ENCODE results near the gene HPF1. TPM values are rescaled to one million over a fixed set of nuclear protein-coding genes. Genes with fewer than 3 reads are reported as not detected.

Gene HPF1
- total RNA-seq, 6 experiments from 2014 or later, result 6.9 to 27.0 (median 10.1) TPM

DNA sequence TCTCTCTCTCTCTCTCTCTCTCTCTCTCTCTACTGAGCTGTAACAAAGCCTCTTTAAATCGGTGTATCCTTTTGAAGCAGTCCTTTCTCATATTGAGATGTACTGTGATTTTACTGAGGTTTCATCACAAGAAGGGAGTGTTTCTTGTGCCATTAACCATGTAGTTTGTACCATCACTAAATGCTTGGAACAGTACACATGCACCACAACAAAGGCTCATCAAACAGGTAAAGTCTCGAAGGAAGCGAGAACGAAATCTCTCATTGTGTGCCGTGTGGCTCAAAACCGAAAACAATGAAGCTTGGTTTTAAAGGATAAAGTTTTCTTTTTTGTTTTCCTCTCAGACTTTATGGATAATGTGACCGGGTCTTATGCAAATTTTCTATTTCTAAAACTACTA lies 37.2 kb downstream of the HPF1 start:
- no peak for ATAC-seq

GRCh38 chr4:169716677-169717076 lies 41.1 kb downstream of the HPF1 start:
- no peak for TF ChIP-seq POLR2A (IDR thresholded peaks at IDR 0.05)
- TF ChIP-seq, protein P1, sequence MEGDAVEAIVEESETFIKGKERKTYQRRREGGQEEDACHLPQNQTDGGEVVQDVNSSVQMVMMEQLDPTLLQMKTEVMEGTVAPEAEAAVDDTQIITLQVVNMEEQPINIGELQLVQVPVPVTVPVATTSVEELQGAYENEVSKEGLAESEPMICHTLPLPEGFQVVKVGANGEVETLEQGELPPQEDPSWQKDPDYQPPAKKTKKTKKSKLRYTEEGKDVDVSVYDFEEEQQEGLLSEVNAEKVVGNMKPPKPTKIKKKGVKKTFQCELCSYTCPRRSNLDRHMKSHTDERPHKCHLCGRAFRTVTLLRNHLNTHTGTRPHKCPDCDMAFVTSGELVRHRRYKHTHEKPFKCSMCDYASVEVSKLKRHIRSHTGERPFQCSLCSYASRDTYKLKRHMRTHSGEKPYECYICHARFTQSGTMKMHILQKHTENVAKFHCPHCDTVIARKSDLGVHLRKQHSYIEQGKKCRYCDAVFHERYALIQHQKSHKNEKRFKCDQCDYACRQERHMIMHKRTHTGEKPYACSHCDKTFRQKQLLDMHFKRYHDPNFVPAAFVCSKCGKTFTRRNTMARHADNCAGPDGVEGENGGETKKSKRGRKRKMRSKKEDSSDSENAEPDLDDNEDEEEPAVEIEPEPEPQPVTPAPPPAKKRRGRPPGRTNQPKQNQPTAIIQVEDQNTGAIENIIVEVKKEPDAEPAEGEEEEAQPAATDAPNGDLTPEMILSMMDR (IDR thresholded peaks at IDR 0.05), result no peak
- WGBS (ENCODE audit: insufficient coverage, low coverage, low lambda C conversion rate, missing lambda C conversion rate), result 92% methylated on average over 1 of the region's 1 CpG
- ATAC-seq (no peak), DNase-seq (no peak)
- no peaks in the 10 kb centered on the region for H3K9me3 ChIP-seq
- intact Hi-C loops (cut with DNase I), result no loop called here
- no peak overlapping the region for H3K4me3 ChIP-seq
- peaks cover 0 to 14% (median 7%) of the 10 kb centered on the region in 4 donors for H3K36me3 ChIP-seq
- no peaks in the 10 kb centered on the region for H3K4me1 ChIP-seq
- no peaks in the 10 kb centered on the region for H3K27me3 ChIP-seq
- no peak overlapping the region for H3K27ac ChIP-seq

More for the DNA sequence above, 37.2 kb downstream of the HPF1 start:
- Histone ChIP-seq H3K4me1 (no peaks in the 10 kb centered on the region), H3K9me3 (no peaks in the 10 kb centered on the region), H3K4me3 (no peak overlapping the region), H3K27me3 (no peaks in the 10 kb centered on the region), H3K36me3 (peaks cover 0 to 3% (median 1%) of the 10 kb centered on the region in 4 donors), H3K27ac (no peak overlapping the region)
- DNase-seq, result no peak
- 89% methylated on average over 7 of the region's 7 CpGs for WGBS (ENCODE audit: insufficient coverage, low coverage, low lambda C conversion rate, missing lambda C conversion rate)
- intact Hi-C loops (cut with DNase I), result no loop called here
- no peak for TF ChIP-seq POLR2A (IDR thresholded peaks at IDR 0.05)
- TF ChIP-seq, protein P1 (IDR thresholded peaks at IDR 0.05), result no peak

- ATAC-seq, result no peak
- WGBS (ENCODE audit: insufficient coverage, low coverage, low lambda C conversion rate, missing lambda C conversion rate), result 73% methylated on average over 2 of the region's 2 CpGs
Observed at GRCh38 chr4:169715826-169716225, 41.9 kb downstream of the HPF1 start.

DNA sequence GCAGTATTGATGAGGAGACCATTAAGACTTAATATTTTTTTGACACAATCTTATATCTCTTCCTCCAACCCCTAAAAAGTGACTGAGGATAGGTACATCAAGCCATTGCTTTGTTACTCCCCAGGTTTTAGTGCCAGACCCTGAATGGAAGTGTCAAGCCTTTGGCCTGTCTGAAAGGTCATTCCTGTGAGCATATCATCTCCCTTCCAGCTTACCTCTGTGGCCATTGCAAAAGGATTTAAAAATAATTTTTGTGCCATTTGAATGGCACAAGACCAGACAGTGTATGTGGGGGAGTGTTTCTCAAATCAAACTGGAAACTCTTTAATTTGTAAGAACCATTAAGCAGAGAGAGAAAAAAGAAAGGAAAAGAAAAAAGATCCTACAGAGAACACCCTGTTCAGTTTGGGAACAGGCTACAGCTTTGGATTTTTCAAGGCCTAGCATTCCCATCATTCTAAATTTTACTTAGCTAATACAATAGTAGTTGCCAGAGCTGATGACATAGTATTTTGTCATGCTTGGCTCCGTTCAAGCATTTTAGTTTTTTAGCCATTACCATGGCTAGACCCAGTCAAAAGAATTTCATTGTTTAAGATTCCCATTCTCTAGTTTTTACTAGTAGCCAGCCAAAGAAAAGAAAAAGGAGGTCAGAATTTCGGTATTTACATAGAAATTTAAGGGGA lies 49.6 kb downstream of the HPF1 start:
- intact Hi-C loops (cut with DNase I), result no loop called here
- 75% methylated on average over 2 of the region's 2 CpGs for WGBS (ENCODE audit: insufficient coverage, low coverage, low lambda C conversion rate, missing lambda C conversion rate)
- no peaks in the 10 kb centered on the region for H3K4me1 ChIP-seq
- H3K27ac ChIP-seq, result no peak overlapping the region
- no peak for TF ChIP-seq POLR2A (IDR thresholded peaks at IDR 0.05)
- TF ChIP-seq, protein P1 (IDR thresholded peaks at IDR 0.05), result no peak
- H3K27me3 ChIP-seq, result no peaks in the 10 kb centered on the region
- H3K9me3 ChIP-seq, result no peaks in the 10 kb centered on the region
- DNase-seq, result no peak
- H3K36me3 ChIP-seq, result peaks cover 0 to 8% (median 0%) of the 10 kb centered on the region in 4 donors
- no peak overlapping the region for H3K4me3 ChIP-seq
- ATAC-seq, result no peak

More at GRCh38 chr4:169715826-169716225, 41.9 kb downstream of the HPF1 start:
- intact Hi-C loops (cut with DNase I), result no loop called here
- Histone ChIP-seq H3K9me3 (no peaks in the 10 kb centered on the region), H3K4me3 (no peak overlapping the region), H3K27me3 (no peaks in the 10 kb centered on the region), H3K4me1 (no peaks in the 10 kb centered on the region), H3K27ac (no peak overlapping the region), H3K36me3 (peaks cover 0 to 14% (median 7%) of the 10 kb centered on the region in 4 donors)
- TF ChIP-seq, protein P1 (IDR thresholded peaks at IDR 0.05), result no peak
- no peak for TF ChIP-seq POLR2A (IDR thresholded peaks at IDR 0.05)
- DNase-seq, result no peak
